HK-2 (cell line): Measurements from ENCODE around the gene GPR146.
A peak's percentile ranks its signal among the peaks of the same experiment; 100 is the strongest.

Experiments used
- DNase-seq: peaks from one replicate; pipeline ENCODE4 v3.0.0-alpha.2; 2018; ENCODE audit not compliant: unreplicated experiment

Gene GPR146

GRCh38 chr7:1043552-1044188, 676 bp upstream of the GPR146 start:
- no peak for DNase-seq

DNA sequence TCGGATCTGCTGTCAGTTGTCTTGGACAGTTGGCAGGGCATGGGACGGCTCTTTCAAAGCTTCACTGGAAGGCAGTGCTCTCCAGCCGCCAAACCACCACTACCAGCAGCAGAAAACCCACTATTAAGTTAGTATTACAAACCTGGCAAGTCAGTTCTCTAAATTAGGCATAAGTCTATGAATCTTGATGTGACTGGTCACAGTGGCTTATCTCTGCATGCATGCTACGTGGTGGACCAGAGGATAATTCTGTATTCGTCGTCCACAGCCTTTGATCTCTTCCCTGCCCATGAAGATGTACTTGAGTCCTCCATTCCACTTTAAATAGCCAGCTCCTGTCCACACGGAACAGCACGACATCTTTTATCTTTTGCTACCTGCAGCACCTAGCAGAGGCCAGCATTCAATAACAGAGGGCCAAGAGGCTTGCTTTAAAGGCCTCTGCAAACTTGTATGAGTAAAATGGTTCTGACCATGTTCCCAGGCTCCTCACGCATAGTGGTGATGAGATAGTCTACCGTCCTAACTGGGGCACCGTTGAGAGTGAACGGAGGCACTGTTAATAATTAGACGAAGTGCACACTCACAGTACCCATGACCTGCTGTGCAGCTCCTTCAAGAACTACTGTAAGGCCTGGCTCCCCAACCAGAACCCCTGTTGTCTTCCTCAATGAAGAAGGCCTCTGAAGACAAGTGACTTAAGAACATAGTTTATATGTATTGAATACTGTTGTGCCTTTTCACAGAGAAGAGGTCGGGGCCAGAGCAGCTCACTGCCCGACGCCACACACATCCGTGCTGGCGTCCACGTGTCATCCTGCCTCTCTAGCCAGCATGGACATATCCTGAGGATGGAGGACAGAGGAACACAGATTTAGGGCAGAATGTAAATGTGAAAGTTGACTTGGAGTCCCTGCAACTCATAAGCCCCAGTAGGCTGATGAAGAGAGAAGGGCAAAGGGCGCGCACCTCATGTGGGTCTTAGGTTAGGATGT, 1.0 kb downstream of the GPR146 start:
- DNase-seq, result peak; percentile 51

- DNase-seq, result no peak
These were observed 2.7 kb downstream of the GPR146 start for GRCh38 chr7:1046722-1047679.

DNA sequence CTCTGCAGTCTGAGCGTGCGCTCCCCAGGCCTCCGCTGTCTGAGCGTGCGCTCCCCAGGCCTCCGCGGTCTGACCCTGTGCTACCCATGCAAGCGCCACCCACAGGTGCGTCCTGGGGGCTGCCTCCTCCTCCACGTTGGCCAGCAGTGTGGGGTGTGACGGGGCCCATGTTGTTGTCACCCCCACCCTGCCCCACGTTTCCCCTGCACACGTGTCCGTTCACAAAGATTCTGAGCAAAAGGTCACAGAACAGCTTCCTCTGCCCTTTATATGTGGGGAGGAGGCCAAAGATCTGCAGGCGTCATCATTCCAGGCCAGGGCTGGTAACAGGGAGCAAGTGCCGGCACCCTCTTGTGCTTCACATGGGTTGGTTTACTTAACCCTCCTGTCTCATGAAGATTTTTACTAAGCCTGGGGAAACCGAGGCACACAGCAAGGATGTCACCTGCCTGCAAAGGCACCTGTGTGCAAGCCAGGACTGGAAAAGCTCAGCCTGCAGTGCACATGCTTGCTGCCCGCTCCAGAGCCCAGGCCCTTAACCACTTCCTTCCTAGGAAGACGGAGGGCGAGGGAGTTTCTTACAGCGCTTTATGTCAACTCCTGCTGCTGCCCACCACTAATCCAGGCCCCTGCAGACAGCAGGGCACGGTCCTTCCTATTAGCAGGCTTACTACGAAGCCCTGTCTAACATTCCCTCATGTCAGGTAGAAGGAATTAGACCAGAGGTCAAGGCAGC, 4.8 kb downstream of the GPR146 start:
- DNase-seq, result no peak

GRCh38 chr7:1049801-1050200, 5.5 kb downstream of the GPR146 start:
- DNase-seq, result no peak

- DNase-seq, result no peak
These were observed 6.0 kb downstream of the GPR146 start for GRCh38 chr7:1050254-1050906.

- DNase-seq, result no peak
These were observed 6.8 kb downstream of the GPR146 start for GRCh38 chr7:1050956-1051690.

DNA sequence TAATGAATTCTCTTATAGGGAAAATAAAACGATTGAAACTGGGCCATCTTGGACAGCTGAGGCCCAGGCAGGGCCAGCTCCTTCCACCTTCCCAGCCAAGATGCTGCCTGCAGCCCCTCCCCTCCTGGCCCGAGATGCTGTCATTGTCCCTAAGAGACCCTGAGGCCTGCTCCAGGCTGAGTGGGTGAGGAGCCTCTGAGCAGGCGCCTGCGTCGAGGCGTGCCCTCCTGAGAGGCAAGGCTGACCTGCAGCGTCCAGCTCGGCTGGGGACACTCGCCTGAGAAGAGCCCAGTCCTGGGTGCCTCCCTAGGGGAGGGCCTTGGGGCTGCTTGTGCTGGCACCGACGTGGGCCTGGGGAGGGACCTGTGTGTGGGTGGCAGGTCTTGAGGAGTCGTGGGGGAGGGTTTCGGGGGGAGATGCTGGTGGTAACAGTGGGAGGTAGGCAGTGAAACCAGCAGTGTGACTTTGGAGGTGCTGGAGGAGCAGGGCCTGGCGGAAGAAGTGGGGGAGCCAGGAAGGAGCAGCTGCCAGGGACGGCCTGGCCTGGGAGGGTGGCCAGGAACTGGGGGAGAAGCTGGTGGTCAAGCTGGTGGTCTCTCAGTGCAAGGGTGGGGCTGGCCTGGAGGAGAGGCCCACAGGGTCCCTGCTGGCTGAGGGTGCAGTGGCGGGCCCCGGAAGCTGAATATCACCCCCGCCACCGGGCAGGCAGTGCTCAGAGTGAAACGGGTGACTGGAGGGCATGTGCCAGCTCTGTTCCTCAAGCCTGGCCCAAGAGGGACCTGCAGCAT, 7.9 kb downstream of the GPR146 start:
- no peak for DNase-seq

GRCh38 chr7:1053002-1053411, 8.7 kb downstream of the GPR146 start:
- DNase-seq, result no peak

DNA sequence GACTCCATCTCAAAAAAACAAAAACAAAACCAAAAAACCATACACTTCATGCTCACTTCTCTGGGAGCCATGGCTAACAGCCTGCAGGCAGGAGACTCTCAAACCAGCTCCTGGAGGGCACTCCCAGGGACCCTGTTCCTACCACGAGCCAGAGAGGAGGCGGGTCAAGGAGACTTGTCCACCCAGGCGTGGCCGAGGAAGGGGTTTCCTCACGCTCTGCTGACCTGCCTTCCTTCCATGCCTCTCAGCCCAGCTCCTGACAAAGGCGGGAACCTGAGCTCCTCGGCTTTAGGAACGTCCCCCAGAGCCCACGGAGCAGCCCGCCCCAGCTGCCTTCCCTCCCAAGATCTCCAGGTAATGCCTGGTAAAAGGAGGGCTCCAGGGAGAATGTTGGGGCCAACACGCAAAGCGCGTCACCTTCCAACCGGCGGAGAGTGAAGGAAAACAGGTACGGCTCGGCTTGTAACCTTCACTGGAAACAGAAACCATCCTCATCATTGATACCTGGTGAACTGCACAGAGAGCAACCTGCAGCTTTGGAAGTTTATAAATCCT, 9.5 kb downstream of the GPR146 start:
- DNase-seq, result no peak

DNA sequence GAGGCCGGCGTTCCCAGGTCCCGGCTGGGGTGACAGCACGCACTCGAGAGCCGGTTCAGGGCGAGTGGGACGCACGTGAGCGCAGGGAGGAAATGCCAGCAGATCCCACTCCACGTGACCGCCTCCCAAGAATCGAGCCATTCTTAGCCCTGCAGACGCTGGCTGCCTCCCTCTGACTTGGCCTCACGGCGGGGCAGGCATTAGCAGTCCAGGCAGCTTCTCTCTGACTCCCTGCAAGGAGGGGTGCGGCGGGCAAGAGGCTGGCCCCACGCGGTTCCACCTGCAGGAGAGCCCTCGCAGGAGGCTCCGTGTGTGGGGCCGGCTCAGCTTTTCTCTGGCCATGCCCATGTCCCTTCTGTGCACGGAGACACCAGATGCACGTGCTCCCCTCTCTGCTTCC, 10.1 kb downstream of the GPR146 start:
- DNase-seq, result no peak

GRCh38 chr7:1054861-1055450, 10.6 kb downstream of the GPR146 start:
- no peak for DNase-seq

GRCh38 chr7:1055491-1055955, 11.2 kb downstream of the GPR146 start:
- no peak for DNase-seq

- no peak for DNase-seq
These were observed 11.8 kb downstream of the GPR146 start for GRCh38 chr7:1055956-1056784.

DNA sequence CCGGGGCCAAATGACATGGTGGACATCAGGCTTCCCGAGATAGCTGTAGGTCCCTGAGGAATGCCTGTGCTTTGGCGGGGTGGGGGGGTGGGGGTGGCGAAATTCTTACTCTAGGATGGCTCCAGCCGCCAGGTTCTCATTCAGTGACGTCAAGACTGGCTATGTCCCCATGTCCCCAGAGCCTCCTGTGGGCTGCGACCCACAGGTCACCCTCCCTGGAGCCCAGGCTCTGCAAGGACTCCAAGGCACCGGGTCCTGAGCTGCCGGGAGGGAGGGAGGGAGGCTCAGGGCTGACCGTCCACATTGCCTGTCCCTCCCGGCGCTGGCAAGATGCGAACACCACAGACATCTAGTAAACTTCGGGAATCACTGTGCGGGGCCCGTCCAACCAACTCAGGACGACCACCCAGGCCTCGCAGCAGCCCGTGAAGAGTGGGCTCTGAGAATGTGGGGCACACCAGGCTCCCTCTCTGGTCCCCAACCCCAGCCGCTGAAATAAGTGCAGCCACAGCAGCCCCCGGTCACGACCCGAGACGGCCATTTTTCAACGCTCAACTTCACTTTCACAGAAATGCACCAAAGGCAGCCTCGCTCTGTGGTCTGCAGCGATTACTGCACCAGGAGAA, 12.6 kb downstream of the GPR146 start:
- DNase-seq, result no peak

- no peak for DNase-seq
These were observed 13.3 kb downstream of the GPR146 start for GRCh38 chr7:1057416-1058291.
